ENCODE measurements around the gene AMER3.

GRCh38 chr2:130798472-130799218, 43.3 kb downstream of the AMER3 start:
- no peak for TF ChIP-seq SNAI2 (CRISPR knock-in tag; IDR thresholded peaks at IDR 0.05)
- TF ChIP-seq, protein P1, sequence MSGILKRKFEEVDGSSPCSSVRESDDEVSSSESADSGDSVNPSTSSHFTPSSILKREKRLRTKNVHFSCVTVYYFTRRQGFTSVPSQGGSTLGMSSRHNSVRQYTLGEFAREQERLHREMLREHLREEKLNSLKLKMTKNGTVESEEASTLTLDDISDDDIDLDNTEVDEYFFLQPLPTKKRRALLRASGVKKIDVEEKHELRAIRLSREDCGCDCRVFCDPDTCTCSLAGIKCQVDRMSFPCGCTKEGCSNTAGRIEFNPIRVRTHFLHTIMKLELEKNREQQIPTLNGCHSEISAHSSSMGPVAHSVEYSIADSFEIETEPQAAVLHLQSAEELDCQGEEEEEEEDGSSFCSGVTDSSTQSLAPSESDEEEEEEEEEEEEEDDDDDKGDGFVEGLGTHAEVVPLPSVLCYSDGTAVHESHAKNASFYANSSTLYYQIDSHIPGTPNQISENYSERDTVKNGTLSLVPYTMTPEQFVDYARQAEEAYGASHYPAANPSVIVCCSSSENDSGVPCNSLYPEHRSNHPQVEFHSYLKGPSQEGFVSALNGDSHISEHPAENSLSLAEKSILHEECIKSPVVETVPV (CRISPR knock-in tag; IDR thresholded peaks at IDR 0.05): no peak
- no peak for TF ChIP-seq ZNF8 (CRISPR knock-in tag; IDR thresholded peaks at IDR 0.05)
- TF ChIP-seq, protein P2, sequence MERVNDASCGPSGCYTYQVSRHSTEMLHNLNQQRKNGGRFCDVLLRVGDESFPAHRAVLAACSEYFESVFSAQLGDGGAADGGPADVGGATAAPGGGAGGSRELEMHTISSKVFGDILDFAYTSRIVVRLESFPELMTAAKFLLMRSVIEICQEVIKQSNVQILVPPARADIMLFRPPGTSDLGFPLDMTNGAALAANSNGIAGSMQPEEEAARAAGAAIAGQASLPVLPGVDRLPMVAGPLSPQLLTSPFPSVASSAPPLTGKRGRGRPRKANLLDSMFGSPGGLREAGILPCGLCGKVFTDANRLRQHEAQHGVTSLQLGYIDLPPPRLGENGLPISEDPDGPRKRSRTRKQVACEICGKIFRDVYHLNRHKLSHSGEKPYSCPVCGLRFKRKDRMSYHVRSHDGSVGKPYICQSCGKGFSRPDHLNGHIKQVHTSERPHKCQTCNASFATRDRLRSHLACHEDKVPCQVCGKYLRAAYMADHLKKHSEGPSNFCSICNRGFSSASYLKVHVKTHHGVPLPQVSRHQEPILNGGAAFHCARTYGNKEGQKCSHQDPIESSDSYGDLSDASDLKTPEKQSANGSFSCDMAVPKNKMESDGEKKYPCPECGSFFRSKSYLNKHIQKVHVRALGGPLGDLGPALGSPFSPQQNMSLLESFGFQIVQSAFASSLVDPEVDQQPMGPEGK (CRISPR knock-in tag; IDR thresholded peaks at IDR 0.05; ENCODE audit: borderline replicate concordance): no peak
- TF ChIP-seq RARB (CRISPR knock-in tag; IDR thresholded peaks at IDR 0.05): no peak
- TF ChIP-seq, protein P3, sequence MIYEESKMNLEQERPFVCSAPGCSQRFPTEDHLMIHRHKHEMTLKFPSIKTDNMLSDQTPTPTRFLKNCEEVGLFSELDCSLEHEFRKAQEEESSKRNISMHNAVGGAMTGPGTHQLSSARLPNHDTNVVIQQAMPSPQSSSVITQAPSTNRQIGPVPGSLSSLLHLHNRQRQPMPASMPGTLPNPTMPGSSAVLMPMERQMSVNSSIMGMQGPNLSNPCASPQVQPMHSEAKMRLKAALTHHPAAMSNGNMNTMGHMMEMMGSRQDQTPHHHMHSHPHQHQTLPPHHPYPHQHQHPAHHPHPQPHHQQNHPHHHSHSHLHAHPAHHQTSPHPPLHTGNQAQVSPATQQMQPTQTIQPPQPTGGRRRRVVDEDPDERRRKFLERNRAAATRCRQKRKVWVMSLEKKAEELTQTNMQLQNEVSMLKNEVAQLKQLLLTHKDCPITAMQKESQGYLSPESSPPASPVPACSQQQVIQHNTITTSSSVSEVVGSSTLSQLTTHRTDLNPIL (CRISPR knock-in tag; IDR thresholded peaks at IDR 0.05; ENCODE audit: low read depth): no peak
- TF ChIP-seq ZC3H10 (CRISPR knock-in tag; IDR thresholded peaks at IDR 0.05): no peak
- no peak for TF ChIP-seq ESRRG (CRISPR knock-in tag; IDR thresholded peaks at IDR 0.05)
- TF ChIP-seq ARNTL (CRISPR knock-in tag; IDR thresholded peaks at IDR 0.05; ENCODE audit: borderline replicate concordance, low read depth): no peak
- TF ChIP-seq ZFP30 (CRISPR knock-in tag; IDR thresholded peaks at IDR 0.05): no peak
- no peak for TF ChIP-seq CSDC2 (CRISPR knock-in tag; IDR thresholded peaks at IDR 0.05)
